Hepatocyte (in vitro differentiated cells): ENCODE results near the gene SF3B1. TPM values are rescaled to one million over a fixed set of nuclear protein-coding genes. Genes with fewer than 3 reads are reported as not detected.
"Not testable (repeated sequence)": the region's sequence is repeated elsewhere in the genome, so short reads cannot be mapped to it uniquely, and the experiment has no call there.

ENCODE experiments used
- DNase-seq: peaks from one replicate; pipeline ENCODE4 v3.0.0-alpha.2; 2016; ENCODE audit warnings: low spot score
- H2AFZ ChIP-seq: fragments of 200-600 bp; sonication (generic); 2 replicates; pipeline ENCODE4 v1.6.0; 2016; ENCODE audit warnings: antibody characterized with exemption, mild to moderate bottlenecking
- H3K27ac ChIP-seq: fragments of 200-600 bp; sonication (generic); 2 replicates; pipeline ENCODE4 v1.5.1; 2016; ENCODE audit warnings: mild to moderate bottlenecking
- H3K27me3 ChIP-seq: fragments of 200-600 bp; sonication (generic); 2 replicates; pipeline ENCODE4 v1.6.1; 2016
- H3K36me3 ChIP-seq: fragments of 200-600 bp; sonication (generic); replicated peaks from 2 replicates; pipeline ENCODE4 v1.5.1; 2016; ENCODE audit warnings: low read depth; ENCODE audit not compliant: insufficient read depth
- H3K4me1 ChIP-seq: fragments of 200-600 bp; sonication (generic); 2 replicates; pipeline ENCODE4 v1.5.1; 2016; ENCODE audit warnings: mild to moderate bottlenecking, moderate library complexity; ENCODE audit not compliant: insufficient read depth
- H3K4me2 ChIP-seq: fragments of 200-600 bp; sonication (generic); 2 replicates; pipeline ENCODE4 v1.6.0; 2016
- H3K4me3 ChIP-seq: fragments of 200-600 bp; sonication (generic); 2 replicates; pipeline ENCODE4 v1.5.1; 2016; ENCODE audit warnings: mild to moderate bottlenecking
- H3K79me2 ChIP-seq: fragments of 200-600 bp; sonication (generic); 2 replicates; pipeline ENCODE4 v1.6.0; 2017; ENCODE audit warnings: mild to moderate bottlenecking
- H3K9me2 ChIP-seq: fragments of 200-600 bp; sonication (generic); replicated peaks from 2 replicates; pipeline ENCODE4 v1.6.0; 2017; ENCODE audit warnings: mild to moderate bottlenecking; ENCODE audit not compliant: insufficient read depth
- H3K9me3 ChIP-seq: fragments of 200-600 bp; sonication (generic); 2 replicates; pipeline ENCODE4 v1.5.1; 2016; ENCODE audit warnings: low read depth, mild to moderate bottlenecking
- H4K20me1 ChIP-seq: fragments of 200-600 bp; sonication (generic); 2 replicates; pipeline ENCODE4 v1.6.0; 2016; ENCODE audit warnings: mild to moderate bottlenecking; ENCODE audit not compliant: insufficient read depth, poor library complexity, severe bottlenecking
- EZH2 ChIP-seq: fragments of 200-600 bp; sonication (generic); IDR thresholded peaks from 2 replicates; pipeline ENCODE4 v1.6.1; 2016; ENCODE audit warnings: antibody characterized with exemption, mild to moderate bottlenecking, borderline replicate concordance
- EZH2phosphoT487 ChIP-seq: fragments of 200-600 bp; sonication (generic); IDR thresholded peaks from one replicate; pipeline ENCODE4 v1.6.1; 2018; ENCODE audit warnings: antibody characterized with exemption, mild to moderate bottlenecking, low read depth, moderate library complexity; ENCODE audit not compliant: unreplicated experiment, severe bottlenecking
- WGBS: methylation state at CpG from one replicate; pipeline ENCODE4 v1.1.6; 2016; ENCODE audit warnings: low lambda C conversion rate; ENCODE audit errors: missing lambda C conversion rate; 5-methylcytosine and 5-hydroxymethylcytosine counted together
- polyA plus RNA-seq: library from polyadenylated mRNA; unstranded; fragments of >200 nt; fragmentation: Nextera tagmentation; extraction: Ambion mirVana; gene quantifications from 2 replicates; pipeline ENCODE4 v1.2.1, GENCODE V29; 2016
- total RNA-seq: library from RNA; depleted of rRNA; stranded (reverse); fragments of >200 nt; gene quantifications from 2 replicates; pipeline ENCODE4 v1.2.3, GENCODE V29; 2014
- TF ChIP-seq, protein P1 (sequence below): fragments of 200-600 bp; sonication (generic); IDR thresholded peaks from 2 replicates; pipeline ENCODE4 v1.5.1; 2016; ENCODE audit warnings: antibody characterized with exemption, mild to moderate bottlenecking; ENCODE audit not compliant: poor library complexity

SF3B1 gene
- total and polyA plus RNA-seq, 2 experiments from 2014 or later, result 161 to 321 TPM

- 65% methylated on average over 3 of the region's 3 CpGs for WGBS
- H3K9me3 ChIP-seq, result no peaks in the 10 kb centered on the region
- no peak overlapping the region for H3K4me3 ChIP-seq
- no peaks in the 10 kb centered on the region for H3K36me3 ChIP-seq
- no peak overlapping the region for H3K27ac ChIP-seq
- DNase-seq, result no peak
- H3K9me2 ChIP-seq, result no peaks in the 10 kb centered on the region
- TF ChIP-seq EZH2 (no peak), EZH2phosphoT487 (no peak)
- TF ChIP-seq, protein P1, sequence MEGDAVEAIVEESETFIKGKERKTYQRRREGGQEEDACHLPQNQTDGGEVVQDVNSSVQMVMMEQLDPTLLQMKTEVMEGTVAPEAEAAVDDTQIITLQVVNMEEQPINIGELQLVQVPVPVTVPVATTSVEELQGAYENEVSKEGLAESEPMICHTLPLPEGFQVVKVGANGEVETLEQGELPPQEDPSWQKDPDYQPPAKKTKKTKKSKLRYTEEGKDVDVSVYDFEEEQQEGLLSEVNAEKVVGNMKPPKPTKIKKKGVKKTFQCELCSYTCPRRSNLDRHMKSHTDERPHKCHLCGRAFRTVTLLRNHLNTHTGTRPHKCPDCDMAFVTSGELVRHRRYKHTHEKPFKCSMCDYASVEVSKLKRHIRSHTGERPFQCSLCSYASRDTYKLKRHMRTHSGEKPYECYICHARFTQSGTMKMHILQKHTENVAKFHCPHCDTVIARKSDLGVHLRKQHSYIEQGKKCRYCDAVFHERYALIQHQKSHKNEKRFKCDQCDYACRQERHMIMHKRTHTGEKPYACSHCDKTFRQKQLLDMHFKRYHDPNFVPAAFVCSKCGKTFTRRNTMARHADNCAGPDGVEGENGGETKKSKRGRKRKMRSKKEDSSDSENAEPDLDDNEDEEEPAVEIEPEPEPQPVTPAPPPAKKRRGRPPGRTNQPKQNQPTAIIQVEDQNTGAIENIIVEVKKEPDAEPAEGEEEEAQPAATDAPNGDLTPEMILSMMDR, result no peak
- H3K27me3 ChIP-seq, result no peaks in the 10 kb centered on the region
- H3K79me2 ChIP-seq, result no peaks in the 10 kb centered on the region
- no peak overlapping the region for H2AFZ ChIP-seq
- no peak overlapping the region for H3K4me2 ChIP-seq
- no peaks in the 10 kb centered on the region for H3K4me1 ChIP-seq
- no peaks in the 10 kb centered on the region for H4K20me1 ChIP-seq
Measured at GRCh38 chr2:197372592-197372991, 62.2 kb downstream of the SF3B1 start.

GRCh38 chr2:197370664-197371063 is 64.2 kb downstream of the SF3B1 start:
- not testable (repeated sequence) for H3K4me1 ChIP-seq, H3K27me3 ChIP-seq, H3K4me3 ChIP-seq, H3K36me3 ChIP-seq, H3K9me3 ChIP-seq, H4K20me1 ChIP-seq, H2AFZ ChIP-seq, H3K27ac ChIP-seq, H3K4me2 ChIP-seq, H3K9me2 ChIP-seq, H3K79me2 ChIP-seq, DNase-seq
- over 99% methylated on average over 30 of the region's 31 CpGs for WGBS

GRCh38 chr2:197369933-197370320 is 64.9 kb downstream of the SF3B1 start:
- Histone ChIP-seq H3K4me1 (no peaks in the 10 kb centered on the region), H3K9me3 (no peaks in the 10 kb centered on the region), H3K4me3 (no peak overlapping the region), H2AFZ (no peak overlapping the region), H3K4me2 (no peak overlapping the region), H3K27ac (peak overlapping the region; percentile 33), H4K20me1 (no peaks in the 10 kb centered on the region), H3K27me3 (no peaks in the 10 kb centered on the region), H3K36me3 (no peaks in the 10 kb centered on the region), H3K9me2 (no peaks in the 10 kb centered on the region), H3K79me2 (no peaks in the 10 kb centered on the region)
- WGBS, result 74% methylated on average over 4 of the region's 4 CpGs
- DNase-seq, result no peak
- TF ChIP-seq EZH2phosphoT487 (no peak), EZH2 (no peak)
- TF ChIP-seq, protein P1, result no peak

GRCh38 chr2:197369228-197369932 is 65.4 kb downstream of the SF3B1 start:
- no peak overlapping the region for H2AFZ ChIP-seq
- peak overlapping the region; percentile 33 for H3K27ac ChIP-seq
- no peaks in the 10 kb centered on the region for H3K9me2 ChIP-seq
- no peaks in the 10 kb centered on the region for H4K20me1 ChIP-seq
- H3K9me3 ChIP-seq, result no peaks in the 10 kb centered on the region
- DNase-seq, result no peak
- 81% methylated on average over 5 of the region's 5 CpGs for WGBS
- H3K4me3 ChIP-seq, result no peak overlapping the region
- no peak overlapping the region for H3K4me2 ChIP-seq
- H3K36me3 ChIP-seq, result no peaks in the 10 kb centered on the region
- H3K27me3 ChIP-seq, result no peaks in the 10 kb centered on the region
- TF ChIP-seq, protein P1, result no peak
- TF ChIP-seq EZH2, result no peak
- no peak for TF ChIP-seq EZH2phosphoT487
- H3K4me1 ChIP-seq, result no peaks in the 10 kb centered on the region
- H3K79me2 ChIP-seq, result no peaks in the 10 kb centered on the region
